MM.1S (cell line): ENCODE data around the gene RXFP4.
A peak's percentile ranks its signal among the peaks of the same experiment; 100 is the strongest.

Experiments
- EZH2 ChIP-seq: fragments of 300-600 bp; sonication (generic); optimal IDR thresholded peaks from 2 replicates; pipeline ENCODE3; 2017; ENCODE audit warnings: low read depth, mild to moderate bottlenecking, antibody characterized with exemption, low read length, mixed read lengths
- EZH2phosphoT487 ChIP-seq: fragments of 300-600 bp; sonication (generic); IDR thresholded peaks from 2 replicates; pipeline ENCODE4 v1.6.1; 2018; ENCODE audit warnings: antibody characterized with exemption, low read length
- TF ChIP-seq, protein P1 (sequence below): fragments of 300-600 bp; sonication (generic); IDR thresholded peaks from 2 replicates; pipeline ENCODE4 v1.5.1; 2016; ENCODE audit warnings: antibody characterized with exemption, low read length, mixed read lengths

DNA sequence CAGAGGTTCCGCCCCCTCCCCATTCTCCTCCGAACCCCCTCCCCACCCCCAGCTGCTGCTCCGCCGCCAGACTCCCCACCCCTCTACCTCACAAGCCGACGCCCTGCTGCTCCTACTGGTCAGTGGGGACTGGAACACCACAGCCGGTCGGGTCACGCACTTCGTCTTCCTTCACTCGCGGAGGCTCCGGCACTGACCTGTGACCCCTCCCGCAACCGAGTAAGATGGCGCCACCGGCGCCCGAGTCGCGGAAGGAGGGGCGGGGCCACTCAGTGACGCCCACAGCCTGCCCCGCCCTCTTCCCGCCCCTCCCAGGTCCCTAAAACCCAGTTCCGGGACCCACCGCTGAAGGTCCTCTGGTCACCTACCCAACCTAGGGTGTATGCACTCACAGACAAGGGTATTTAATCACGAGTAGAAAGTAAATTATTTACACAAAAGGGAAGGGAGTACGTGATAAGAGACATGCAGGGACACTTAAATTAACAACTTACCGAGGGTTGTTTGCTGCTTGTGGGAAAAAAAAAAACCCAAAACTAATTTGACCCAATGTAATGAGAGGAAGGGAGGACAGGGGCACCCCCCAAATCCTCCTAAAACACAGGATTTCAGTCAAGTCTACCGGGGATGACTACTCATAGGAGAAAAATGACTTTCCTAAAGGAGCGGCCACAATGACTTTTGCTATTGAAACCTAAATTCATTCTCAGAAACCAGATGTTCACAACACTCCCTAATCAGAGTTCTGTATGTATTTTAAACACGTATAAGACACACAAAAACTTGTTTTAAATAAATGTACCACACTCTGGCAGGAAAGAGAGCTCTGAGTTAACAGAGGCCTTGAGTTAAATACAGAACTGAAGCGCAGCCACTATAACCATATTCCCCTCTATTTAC, 30.0 kb upstream of the RXFP4 start, which contains the start of gene RIT1:
- TF ChIP-seq, protein P1, sequence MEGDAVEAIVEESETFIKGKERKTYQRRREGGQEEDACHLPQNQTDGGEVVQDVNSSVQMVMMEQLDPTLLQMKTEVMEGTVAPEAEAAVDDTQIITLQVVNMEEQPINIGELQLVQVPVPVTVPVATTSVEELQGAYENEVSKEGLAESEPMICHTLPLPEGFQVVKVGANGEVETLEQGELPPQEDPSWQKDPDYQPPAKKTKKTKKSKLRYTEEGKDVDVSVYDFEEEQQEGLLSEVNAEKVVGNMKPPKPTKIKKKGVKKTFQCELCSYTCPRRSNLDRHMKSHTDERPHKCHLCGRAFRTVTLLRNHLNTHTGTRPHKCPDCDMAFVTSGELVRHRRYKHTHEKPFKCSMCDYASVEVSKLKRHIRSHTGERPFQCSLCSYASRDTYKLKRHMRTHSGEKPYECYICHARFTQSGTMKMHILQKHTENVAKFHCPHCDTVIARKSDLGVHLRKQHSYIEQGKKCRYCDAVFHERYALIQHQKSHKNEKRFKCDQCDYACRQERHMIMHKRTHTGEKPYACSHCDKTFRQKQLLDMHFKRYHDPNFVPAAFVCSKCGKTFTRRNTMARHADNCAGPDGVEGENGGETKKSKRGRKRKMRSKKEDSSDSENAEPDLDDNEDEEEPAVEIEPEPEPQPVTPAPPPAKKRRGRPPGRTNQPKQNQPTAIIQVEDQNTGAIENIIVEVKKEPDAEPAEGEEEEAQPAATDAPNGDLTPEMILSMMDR = peak; percentile 6; the same call in 1 of the 2 replicates
- no peak for TF ChIP-seq EZH2
- no peak for TF ChIP-seq EZH2phosphoT487
